HepG2 (cell line): ENCODE measurements around the gene SUPT6H. TPM values are rescaled to one million over a fixed set of nuclear protein-coding genes. Genes with fewer than 3 reads are reported as not detected.

Experiments
- EED ChIP-seq: sonication (generic); formaldehyde crosslinking; IDR thresholded peaks from 2 replicates; pipeline ENCODE4 v1.5.0; 2020; ENCODE audit warnings: mild to moderate bottlenecking, missing genetic modification reagents
- ERF ChIP-seq: IDR thresholded peaks from 2 replicates; pipeline ENCODE4 v1.6.1; 2018; ENCODE audit warnings: missing biosample characterization, missing genetic modification reagents
- MEF2D ChIP-seq: sonication (generic); formaldehyde crosslinking; IDR thresholded peaks from 2 replicates; pipeline ENCODE4 v1.5.1; 2020; ENCODE audit warnings: mild to moderate bottlenecking, missing genetic modification reagents
- NKX3-1 ChIP-seq: sonication (generic); formaldehyde crosslinking; IDR thresholded peaks from 2 replicates; pipeline ENCODE4 v1.5.0; 2020; ENCODE audit warnings: missing genetic modification reagents
- ZNF10 ChIP-seq: sonication (generic); formaldehyde crosslinking; IDR thresholded peaks from 2 replicates; pipeline ENCODE4 v1.4.0; 2020; ENCODE audit warnings: mild to moderate bottlenecking, low read depth, missing genetic modification reagents, borderline replicate concordance
- polyA plus RNA-seq, 8 experiments: library from polyadenylated mRNA; depleted of rRNA in 3 of 8; stranded (reverse) in 7 of 8; unstranded in 1 of 8; fragments of >200 nt; fragmentation: Illumina TruSeq in 4 of 8; extraction: Trizol in 4 of 8; gene quantifications; 2 replicates each; pipeline versions ENCODE4 v1.2.1 to v1.2.3, GENCODE V29; 2011 to 2016; ENCODE audit warnings: low read depth in 4 of 8, missing spikeins in 1 of 8, mixed read lengths in 1 of 8; ENCODE audit not compliant: insufficient read depth in 1 of 8
- total RNA-seq, 5 experiments: library from RNA; depleted of rRNA; stranded (reverse); fragments of >200 nt; fragmentation: Illumina TruSeq; extraction: Trizol; gene quantifications; 2 replicates each; pipeline ENCODE4 v1.2.3, GENCODE V29; 2016; ENCODE audit warnings: low read depth in 1 of 5
- TF ChIP-seq, protein P1 (sequence below): sonication (generic); formaldehyde crosslinking; IDR thresholded peaks from 2 replicates; pipeline ENCODE4 v1.4.0; 2020; ENCODE audit warnings: mild to moderate bottlenecking, missing genetic modification reagents
- TF ChIP-seq, protein P2 (sequence below): sonication (generic); formaldehyde crosslinking; IDR thresholded peaks from 2 replicates; pipeline ENCODE4 v1.4.0; 2020; ENCODE audit warnings: missing genetic modification reagents
- TF ChIP-seq, protein P3 (sequence below): sonication (generic); formaldehyde crosslinking; IDR thresholded peaks from 2 replicates; pipeline ENCODE4 v1.4.0; 2020; ENCODE audit warnings: mild to moderate bottlenecking, missing genetic modification reagents
- TF ChIP-seq, protein P4 (sequence below): sonication (generic); formaldehyde crosslinking; conservative IDR thresholded peaks from 2 replicates; pipeline ENCODE4 v1.4.0; 2020; ENCODE audit warnings: mild to moderate bottlenecking, missing genetic modification reagents, moderate library complexity
- TF ChIP-seq, protein P5 (sequence below): sonication (generic); formaldehyde crosslinking; IDR thresholded peaks from 2 replicates; pipeline ENCODE4 v1.9.0; 2022; ENCODE audit warnings: missing genetic modification reagents, mild to moderate bottlenecking, borderline replicate concordance
- TF ChIP-seq, protein P6 (sequence below): sonication (generic); formaldehyde crosslinking; IDR thresholded peaks from 2 replicates; pipeline ENCODE4 v1.8.0; 2022; ENCODE audit warnings: missing genetic modification reagents, mild to moderate bottlenecking, moderate library complexity, borderline replicate concordance
- TF ChIP-seq, protein P7 (sequence below): sonication (generic); formaldehyde crosslinking; IDR thresholded peaks from 2 replicates; pipeline ENCODE4 v1.5.1; 2020; ENCODE audit warnings: mild to moderate bottlenecking, missing genetic modification reagents, borderline replicate concordance
- TF ChIP-seq, protein P8 (sequence below): IDR thresholded peaks from 2 replicates; pipeline ENCODE4 v1.6.1; 2016; ENCODE audit warnings: missing genetic modification reagents, missing compliant biosample characterization

The SUPT6H gene
- total and polyA plus RNA-seq, 2 of the 13 experiments (the other 11 are each of a cell fraction or from before 2014, with no cell fraction given) = 32.7 to 39.9 TPM

DNA sequence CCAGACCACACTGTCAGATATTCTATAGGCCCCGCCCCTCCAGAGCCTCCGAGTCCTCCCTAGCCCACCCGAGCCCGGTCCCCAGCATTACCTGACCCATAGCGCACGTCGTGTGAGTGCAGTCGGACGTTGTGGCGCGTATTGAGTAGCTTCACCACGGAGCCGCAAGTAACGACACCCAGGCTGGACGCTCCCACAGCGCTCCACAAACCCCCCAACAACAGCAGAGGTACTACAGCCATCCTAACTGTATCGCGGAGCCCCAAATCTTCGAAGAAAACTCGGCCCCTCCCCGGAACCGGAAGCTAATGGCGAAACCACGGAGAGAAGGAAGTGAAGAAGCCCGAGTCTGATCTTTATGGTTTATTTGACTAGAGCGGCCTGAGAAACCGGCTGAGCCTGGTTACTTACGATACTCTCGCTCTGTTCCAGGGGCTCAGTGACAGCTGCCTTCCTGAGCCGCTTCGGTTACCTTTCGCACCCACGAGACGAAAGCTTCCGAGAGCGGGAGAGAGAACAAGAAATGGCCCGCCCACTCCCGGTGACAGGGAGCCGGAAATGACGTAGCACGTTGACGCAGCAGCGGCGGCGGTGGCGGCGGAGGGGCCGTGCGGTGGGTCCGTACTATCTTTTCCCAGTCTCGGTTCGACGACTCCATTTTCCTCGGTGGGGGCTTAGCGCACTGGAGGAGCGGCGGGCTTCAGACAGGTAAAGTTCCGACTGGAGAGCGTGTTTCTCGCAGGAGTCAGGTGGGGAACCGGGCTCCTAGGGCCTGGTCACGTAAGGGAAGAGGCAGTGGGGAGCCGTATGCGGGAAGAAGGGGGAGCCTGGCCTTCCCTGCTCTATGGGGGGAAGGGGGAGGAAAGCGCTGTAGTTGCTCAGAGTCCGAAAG, at the start of gene SUPT6H, which contains the start of gene SDF2 (continued):
- TF ChIP-seq, protein P1, sequence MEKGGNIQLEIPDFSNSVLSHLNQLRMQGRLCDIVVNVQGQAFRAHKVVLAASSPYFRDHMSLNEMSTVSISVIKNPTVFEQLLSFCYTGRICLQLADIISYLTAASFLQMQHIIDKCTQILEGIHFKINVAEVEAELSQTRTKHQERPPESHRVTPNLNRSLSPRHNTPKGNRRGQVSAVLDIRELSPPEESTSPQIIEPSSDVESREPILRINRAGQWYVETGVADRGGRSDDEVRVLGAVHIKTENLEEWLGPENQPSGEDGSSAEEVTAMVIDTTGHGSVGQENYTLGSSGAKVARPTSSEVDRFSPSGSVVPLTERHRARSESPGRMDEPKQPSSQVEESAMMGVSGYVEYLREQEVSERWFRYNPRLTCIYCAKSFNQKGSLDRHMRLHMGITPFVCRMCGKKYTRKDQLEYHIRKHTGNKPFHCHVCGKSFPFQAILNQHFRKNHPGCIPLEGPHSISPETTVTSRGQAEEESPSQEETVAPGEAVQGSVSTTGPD (CRISPR knock-in tag) = no peak
- TF ChIP-seq MEF2D (CRISPR knock-in tag) (0 out of 2 replicates have a peak, but pooled peaks have one; percentile 15), EED (peak; percentile 29; the same call in 1 of the 2 replicates), ZNF10 (CRISPR knock-in tag) (no peak), NKX3-1 (CRISPR knock-in tag) (no peak), ERF (CRISPR knock-in tag) (peak; percentile 37)
- TF ChIP-seq, protein P2, sequence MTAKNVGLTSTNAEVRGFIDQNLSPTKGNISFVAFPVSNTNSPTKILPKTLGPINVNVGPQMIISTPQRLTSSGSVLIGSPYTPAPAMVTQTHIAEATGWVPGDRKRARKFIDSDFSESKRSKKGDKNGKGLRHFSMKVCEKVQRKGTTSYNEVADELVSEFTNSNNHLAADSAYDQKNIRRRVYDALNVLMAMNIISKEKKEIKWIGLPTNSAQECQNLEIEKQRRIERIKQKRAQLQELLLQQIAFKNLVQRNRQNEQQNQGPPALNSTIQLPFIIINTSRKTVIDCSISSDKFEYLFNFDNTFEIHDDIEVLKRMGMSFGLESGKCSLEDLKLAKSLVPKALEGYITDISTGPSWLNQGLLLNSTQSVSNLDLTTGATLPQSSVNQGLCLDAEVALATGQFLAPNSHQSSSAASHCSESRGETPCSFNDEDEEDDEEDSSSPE (CRISPR knock-in tag) = peak; percentile 75
- TF ChIP-seq, protein P3, sequence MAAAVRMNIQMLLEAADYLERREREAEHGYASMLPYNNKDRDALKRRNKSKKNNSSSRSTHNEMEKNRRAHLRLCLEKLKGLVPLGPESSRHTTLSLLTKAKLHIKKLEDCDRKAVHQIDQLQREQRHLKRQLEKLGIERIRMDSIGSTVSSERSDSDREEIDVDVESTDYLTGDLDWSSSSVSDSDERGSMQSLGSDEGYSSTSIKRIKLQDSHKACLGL (CRISPR knock-in tag) = peak; percentile 45; the same call in 1 of the 2 replicates
- TF ChIP-seq, protein P4, sequence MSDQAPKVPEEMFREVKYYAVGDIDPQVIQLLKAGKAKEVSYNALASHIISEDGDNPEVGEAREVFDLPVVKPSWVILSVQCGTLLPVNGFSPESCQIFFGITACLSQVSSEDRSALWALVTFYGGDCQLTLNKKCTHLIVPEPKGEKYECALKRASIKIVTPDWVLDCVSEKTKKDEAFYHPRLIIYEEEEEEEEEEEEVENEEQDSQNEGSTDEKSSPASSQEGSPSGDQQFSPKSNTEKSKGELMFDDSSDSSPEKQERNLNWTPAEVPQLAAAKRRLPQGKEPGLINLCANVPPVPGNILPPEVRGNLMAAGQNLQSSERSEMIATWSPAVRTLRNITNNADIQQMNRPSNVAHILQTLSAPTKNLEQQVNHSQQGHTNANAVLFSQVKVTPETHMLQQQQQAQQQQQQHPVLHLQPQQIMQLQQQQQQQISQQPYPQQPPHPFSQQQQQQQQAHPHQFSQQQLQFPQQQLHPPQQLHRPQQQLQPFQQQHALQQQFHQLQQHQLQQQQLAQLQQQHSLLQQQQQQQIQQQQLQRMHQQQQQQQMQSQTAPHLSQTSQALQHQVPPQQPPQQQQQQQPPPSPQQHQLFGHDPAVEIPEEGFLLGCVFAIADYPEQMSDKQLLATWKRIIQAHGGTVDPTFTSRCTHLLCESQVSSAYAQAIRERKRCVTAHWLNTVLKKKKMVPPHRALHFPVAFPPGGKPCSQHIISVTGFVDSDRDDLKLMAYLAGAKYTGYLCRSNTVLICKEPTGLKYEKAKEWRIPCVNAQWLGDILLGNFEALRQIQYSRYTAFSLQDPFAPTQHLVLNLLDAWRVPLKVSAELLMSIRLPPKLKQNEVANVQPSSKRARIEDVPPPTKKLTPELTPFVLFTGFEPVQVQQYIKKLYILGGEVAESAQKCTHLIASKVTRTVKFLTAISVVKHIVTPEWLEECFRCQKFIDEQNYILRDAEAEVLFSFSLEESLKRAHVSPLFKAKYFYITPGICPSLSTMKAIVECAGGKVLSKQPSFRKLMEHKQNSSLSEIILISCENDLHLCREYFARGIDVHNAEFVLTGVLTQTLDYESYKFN (CRISPR knock-in tag) = peak; percentile 43
- TF ChIP-seq, protein P5, sequence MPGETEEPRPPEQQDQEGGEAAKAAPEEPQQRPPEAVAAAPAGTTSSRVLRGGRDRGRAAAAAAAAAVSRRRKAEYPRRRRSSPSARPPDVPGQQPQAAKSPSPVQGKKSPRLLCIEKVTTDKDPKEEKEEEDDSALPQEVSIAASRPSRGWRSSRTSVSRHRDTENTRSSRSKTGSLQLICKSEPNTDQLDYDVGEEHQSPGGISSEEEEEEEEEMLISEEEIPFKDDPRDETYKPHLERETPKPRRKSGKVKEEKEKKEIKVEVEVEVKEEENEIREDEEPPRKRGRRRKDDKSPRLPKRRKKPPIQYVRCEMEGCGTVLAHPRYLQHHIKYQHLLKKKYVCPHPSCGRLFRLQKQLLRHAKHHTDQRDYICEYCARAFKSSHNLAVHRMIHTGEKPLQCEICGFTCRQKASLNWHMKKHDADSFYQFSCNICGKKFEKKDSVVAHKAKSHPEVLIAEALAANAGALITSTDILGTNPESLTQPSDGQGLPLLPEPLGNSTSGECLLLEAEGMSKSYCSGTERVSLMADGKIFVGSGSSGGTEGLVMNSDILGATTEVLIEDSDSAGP (CRISPR knock-in tag) = peak; percentile 75
- TF ChIP-seq, protein P6, sequence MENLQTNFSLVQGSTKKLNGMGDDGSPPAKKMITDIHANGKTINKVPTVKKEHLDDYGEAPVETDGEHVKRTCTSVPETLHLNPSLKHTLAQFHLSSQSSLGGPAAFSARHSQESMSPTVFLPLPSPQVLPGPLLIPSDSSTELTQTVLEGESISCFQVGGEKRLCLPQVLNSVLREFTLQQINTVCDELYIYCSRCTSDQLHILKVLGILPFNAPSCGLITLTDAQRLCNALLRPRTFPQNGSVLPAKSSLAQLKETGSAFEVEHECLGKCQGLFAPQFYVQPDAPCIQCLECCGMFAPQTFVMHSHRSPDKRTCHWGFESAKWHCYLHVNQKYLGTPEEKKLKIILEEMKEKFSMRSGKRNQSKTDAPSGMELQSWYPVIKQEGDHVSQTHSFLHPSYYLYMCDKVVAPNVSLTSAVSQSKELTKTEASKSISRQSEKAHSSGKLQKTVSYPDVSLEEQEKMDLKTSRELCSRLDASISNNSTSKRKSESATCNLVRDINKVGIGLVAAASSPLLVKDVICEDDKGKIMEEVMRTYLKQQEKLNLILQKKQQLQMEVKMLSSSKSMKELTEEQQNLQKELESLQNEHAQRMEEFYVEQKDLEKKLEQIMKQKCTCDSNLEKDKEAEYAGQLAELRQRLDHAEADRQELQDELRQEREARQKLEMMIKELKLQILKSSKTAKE (CRISPR knock-in tag) = 0 out of 2 replicates have a peak, but pooled peaks have one; percentile 16
- TF ChIP-seq, protein P7, sequence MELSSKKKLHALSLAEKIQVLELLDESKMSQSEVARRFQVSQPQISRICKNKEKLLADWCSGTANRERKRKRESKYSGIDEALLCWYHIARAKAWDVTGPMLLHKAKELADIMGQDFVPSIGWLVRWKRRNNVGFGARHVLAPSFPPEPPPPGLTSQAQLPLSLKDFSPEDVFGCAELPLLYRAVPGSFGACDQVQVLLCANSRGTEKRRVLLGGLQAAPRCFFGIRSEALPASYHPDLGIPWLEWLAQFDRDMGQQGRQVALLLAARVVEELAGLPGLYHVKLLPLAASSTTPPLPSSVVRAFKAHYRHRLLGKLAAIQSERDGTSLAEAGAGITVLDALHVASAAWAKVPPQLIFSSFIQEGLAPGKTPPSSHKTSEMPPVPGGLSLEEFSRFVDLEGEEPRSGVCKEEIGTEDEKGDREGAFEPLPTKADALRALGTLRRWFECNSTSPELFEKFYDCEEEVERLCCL = no peak
- TF ChIP-seq, protein P8, sequence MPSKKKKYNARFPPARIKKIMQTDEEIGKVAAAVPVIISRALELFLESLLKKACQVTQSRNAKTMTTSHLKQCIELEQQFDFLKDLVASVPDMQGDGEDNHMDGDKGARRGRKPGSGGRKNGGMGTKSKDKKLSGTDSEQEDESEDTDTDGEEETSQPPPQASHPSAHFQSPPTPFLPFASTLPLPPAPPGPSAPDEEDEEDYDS (CRISPR knock-in tag) = peak; percentile 52; the same call in 1 of the 2 replicates
